GM19452 (cell line): Measurements from ENCODE around the gene TMEM114.

Experiments
- ATAC-seq: cut with Tn5 transposase; IDR thresholded peaks from one replicate; pipeline ENCODE4 v1.9.1; 2021; ENCODE audit not compliant: unreplicated experiment

TMEM114 gene

GRCh38 chr16:8551388-8552332 lies 38.7 kb downstream of the TMEM114 start:
- no peak for ATAC-seq

DNA sequence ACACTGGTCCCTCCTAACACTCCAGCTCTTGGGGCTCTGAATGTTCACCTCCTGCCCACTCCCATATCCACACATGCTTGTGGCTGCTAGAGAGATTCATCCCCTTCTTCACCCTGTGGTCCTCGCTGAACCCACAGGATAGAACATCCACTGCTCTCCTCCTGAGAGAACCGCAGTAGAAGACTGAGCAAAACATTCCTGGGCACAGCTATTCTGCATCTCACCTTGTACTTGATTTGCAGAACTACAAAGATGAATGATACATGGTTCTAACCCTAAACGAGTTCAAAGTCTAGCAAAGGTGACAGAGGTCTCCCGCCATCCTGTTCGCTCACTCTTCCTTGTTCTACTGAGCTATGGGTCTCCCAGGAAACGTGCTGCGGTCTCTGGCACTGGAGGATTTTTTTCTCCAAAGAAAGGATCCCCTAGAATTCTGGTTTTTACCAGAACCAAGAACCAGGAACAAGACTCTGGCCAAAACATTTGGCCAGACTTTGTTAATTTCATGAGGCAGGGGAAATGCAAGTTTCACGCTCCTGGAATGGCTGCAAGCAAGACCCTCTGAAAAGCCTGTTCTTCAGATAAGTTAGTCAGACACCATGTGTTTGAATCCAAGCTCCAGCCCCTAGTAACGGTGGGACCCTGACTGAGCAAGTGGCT lies 39.5 kb downstream of the TMEM114 start:
- ATAC-seq = no peak

DNA sequence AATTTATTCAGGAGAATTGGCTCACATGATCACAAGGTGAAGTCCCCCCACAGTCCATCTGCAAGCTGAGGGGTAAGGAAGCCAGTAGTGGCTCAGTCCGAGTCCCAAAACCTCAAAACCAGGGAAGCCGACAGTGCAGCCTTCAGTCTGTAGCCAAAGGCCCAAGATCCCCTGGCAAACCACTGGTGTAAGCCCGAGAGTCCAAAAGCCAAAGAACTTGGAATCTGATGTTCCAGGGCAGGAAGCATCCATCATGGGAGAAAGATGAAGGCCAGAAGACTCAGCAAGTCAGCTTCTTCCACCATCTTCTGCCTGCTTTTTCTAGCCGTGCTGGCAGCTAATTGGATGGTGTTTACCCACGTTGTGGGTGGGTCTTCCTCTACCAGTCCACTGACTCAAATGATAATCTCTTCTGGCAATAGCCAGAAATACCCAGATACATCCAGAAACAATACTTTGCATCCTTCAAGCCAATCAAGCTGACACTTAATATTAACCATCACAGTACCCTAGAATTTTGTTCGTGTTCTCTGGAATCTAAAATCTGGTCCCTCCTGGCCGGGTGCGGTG lies 40.4 kb downstream of the TMEM114 start:
- ATAC-seq = no peak

DNA sequence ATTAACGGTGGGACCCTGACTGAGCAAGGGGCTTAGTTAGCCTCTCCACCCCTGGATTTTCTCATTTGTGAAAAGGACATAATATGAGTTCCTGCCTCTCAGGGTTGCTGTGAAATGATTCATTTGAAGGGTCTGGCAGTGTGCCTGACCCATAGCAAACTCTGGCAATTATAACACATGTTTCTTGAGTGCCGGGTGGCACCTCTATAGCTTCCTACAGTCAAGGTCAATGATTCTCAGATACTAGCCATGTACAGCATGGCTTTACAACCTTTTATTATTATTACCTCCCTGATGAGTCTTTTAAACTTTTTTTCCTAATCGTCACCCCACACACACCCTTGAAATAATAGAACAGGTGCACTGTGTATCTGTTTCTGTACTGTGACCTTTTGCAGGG lies 42.1 kb downstream of the TMEM114 start:
- ATAC-seq = no peak

DNA sequence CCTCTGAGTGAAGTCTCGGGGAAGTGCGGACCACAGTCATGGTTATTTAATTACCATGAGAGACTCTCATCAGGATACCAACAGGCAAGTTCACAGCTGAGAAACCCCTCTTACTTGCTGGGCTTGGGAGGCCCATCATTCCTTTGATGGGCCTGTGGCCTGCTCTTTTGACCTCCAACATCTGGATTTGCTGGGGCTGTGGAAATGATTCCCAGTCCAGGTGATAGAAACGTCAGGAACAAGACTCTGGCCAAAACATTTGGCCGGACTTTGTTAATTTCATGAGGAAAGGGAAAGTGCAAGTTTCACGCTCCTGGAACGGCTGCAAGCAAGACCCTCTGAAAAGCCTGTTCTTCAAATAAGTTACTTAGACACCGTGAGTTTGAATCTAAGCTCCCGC lies 42.5 kb downstream of the TMEM114 start:
- no peak for ATAC-seq

- ATAC-seq = no peak
Observed at GRCh38 chr16:8544406-8544805, 45.9 kb downstream of the TMEM114 start.

- no peak for ATAC-seq
Observed at GRCh38 chr16:8543258-8543657, 47.1 kb downstream of the TMEM114 start.

GRCh38 chr16:8542393-8542792 lies 47.9 kb downstream of the TMEM114 start:
- ATAC-seq = no peak

DNA sequence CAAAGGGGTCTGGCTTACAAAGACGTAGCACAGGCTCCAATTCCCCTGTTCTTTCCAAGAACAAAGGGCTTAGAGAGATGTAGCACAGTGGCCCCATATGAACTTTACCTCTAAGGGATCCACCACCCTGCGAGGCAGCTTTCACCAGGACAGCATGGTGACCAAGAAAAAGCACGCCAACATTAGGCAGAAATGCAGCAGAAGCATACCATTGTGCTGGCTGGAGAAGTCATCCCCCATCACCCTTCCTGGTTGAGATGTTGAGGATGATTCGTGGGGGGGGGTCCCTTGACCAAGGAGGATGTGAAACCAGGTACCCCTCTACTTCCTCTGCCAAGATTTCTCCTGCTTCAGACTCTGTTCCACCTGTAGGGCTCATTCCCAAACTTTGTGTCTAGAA lies 48.4 kb downstream of the TMEM114 start:
- ATAC-seq = no peak

DNA sequence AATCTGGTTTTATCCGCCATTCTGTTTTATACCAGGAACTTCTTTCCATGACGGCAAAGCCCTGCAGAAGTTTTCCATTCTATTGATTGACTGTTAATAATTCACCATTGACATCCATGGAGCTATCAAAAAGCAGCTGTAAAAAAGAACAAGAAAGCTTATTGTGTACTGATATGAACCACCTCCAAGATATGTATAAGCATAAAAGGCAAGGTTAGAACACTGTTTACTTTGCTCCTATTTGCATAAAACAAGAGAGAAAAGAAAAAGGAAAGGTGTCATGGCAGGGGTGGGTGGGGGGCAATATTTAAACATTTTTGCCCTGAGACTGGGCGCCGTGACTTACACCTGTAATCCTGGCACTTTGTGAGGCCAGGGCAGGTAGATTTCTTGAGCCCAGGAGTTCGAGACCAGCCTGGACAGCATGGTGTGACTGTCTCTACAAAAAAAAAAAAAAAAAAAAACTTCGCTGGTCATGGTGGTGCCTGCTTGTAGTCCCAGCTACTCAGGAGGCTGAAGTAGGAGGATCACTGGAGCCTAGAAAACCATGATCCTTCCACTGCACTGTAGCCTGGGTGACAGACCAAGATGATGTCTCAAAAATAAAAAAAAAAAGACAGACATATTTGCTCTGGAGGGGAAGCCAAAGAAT lies 52.5 kb downstream of the TMEM114 start:
- ATAC-seq = no peak

DNA sequence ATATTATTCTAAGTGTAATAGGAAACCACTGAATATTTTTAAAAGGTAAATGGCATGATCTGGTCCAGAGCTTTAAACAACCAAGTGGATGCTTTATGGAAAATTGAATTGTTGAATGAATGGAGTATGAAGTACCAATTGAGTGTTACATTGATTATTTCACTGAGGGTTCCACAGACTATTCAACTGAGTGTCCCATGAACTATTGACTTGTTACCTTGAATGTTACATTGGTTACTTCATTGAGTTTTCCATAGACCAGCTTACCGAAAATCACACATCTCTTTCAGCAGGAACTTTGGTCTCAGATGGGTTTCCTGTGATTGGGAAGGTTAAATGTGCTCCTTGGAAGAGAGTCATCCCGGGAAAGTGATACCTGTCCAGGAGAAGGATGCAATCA lies 56.8 kb downstream of the TMEM114 start:
- ATAC-seq = no peak

DNA sequence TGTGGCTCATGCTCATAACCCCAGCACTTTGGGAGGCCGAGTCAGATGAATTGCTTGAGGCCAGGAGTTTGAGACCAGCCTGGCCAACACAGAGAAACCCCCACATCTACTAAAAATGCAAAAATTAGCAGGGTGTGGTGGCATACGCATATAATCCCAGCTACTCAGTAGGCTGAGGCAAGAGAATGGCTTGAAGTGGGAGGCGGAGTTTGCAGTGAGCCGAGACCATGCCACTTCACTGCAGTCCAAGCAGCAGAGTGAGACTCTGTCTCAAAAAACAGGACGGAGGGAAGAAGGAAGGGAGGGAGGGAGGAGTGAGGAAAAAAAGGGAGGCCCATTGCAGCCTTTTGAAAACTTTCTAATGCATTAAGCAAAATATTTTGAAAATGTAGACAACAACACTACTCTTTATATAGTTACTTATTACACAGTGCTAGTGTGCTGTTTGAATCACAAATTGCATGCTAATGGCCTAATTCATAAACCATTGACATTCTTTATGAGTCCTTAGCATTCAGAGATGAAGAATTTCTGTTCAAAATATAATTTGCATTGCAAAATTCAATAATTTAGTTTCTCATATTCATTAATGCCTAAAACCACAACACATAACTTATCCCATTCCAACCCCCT lies 59.4 kb downstream of the TMEM114 start:
- ATAC-seq = no peak

DNA sequence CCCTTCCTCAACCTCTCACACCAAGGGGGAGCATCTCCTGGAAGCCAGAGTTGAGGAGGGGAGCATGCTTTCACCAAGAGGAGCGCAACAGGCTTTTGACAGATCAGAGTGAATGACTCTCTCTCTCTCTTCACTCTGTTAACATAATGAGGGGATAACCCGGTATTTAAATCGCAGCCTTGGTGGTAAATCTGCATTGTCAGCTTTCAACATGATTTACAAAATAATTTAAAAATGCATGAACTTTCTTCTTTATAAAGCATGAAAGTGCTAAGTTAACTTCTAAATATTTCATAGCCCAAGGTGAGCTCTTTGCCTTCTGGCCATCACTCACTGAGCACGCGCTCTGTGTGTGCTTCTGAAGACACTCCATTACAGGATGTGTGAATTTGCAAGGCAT lies 61.8 kb downstream of the TMEM114 start:
- no peak for ATAC-seq

DNA sequence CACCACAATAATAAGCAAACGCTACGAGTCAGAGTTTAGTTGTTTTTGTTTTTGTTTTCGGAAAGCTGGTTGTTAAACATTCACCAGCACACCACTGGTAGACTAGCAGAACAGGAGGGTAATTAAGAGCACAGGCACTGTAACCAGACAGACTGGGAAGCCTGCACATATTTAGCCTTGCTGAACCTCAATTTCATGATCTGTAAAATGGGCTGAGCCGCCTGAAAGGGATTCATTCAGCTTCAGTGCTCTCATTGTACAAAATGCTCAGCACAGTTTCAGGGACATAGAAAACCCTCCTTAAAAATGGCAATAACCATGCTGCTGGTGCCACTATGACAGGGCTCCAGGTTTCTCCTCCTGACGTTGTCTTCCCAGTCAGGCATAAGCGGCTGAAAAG lies 66.4 kb downstream of the TMEM114 start:
- no peak for ATAC-seq

DNA sequence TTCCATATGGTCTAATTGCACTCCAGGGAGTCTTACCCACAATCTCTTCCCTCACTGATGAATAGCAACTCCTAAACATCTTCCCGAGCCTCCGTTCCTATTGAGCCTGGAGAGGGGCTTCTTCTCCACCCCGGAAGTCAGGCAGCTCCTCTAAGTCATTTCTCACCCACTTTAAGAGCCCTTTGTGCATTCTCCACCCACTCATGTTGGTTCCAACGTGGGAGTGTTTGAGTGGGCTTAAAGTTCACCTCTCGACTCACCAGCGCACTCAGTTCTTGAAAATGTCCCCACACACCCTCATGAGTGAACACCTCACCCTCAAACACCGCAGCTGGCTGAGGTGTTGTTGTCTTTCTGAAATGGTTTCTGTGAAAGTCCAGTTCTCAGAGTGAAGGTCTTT lies 67.6 kb downstream of the TMEM114 start:
- no peak for ATAC-seq

- ATAC-seq = no peak
Observed at GRCh38 chr16:8519643-8520042, 70.7 kb downstream of the TMEM114 start.
